Gastroesophageal sphincter (tissue), 3 donors: Measurements from ENCODE around the gene VPS13D.

Experiments
- CTCF ChIP-seq, 4 experiments: fragments of 200-600 bp in 2 of 4; fragments of 450-650 bp in 2 of 4; sonication (generic) in 1 of 4; IDR thresholded peaks; one replicate each; pipeline ENCODE4 v1.5.1; 2017 to 2019; ENCODE audit warnings: antibody characterized with exemption in 4 of 4, mild to moderate bottlenecking in 2 of 4, moderate library complexity in 2 of 4
- EP300 ChIP-seq: sonication (generic); formaldehyde crosslinking; IDR thresholded peaks from one replicate; pipeline ENCODE4 v1.6.1; 2017; ENCODE audit warnings: antibody characterized with exemption, mild to moderate bottlenecking
- POLR2A ChIP-seq, 2 donors: fragments of 450-650 bp; IDR thresholded peaks; one replicate each; pipeline ENCODE4 v1.6.1; 2017; ENCODE audit warnings: antibody characterized with exemption in 2 of 2, mild to moderate bottlenecking in 2 of 2, moderate library complexity in 1 of 2

GRCh38 chr1:12380326-12381249 lies 150.8 kb downstream of the VPS13D start:
- TF ChIP-seq CTCF (IDR thresholded peaks at IDR 0.05) (no peak), POLR2A (IDR thresholded peaks at IDR 0.05) (no peak), EP300 (no peak)
